OCI-LY3 (cell line): ENCODE measurements around the gene PLD1.

Experiments
- CTCF ChIP-seq: fragments of 200-600, 300-600 bp; sonication (generic); IDR thresholded peaks from 2 replicates; pipeline ENCODE4 v1.5.1; 2014; ENCODE audit warnings: antibody characterized with exemption, low read length, low read depth
- EZH2phosphoT487 ChIP-seq: fragments of 200-600 bp; shearing (Covaris generic); IDR thresholded peaks from 2 replicates; pipeline ENCODE4 v1.6.1; 2018; ENCODE audit warnings: antibody characterized with exemption, mixed run types, low read depth

DNA sequence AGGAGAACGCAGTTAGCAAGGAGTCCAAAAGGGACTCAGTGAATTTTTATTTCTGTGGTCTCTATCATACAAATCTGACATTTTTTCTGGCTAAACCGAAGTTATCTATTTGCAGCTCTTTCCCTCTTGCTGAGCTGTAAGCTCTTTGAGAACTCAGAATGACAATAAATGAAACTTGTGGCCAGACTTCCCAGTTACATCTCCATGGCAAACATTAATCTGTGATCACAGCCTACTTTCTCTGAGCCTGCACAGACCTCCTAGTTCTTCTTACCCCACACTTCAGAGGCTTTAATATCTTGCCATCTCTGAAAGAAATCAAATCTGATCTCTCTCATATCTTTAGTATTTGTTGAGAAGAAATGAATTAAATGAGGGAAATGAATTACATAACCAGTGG is 58.0 kb downstream of the PLD1 start:
- no peak for TF ChIP-seq CTCF
- TF ChIP-seq EZH2phosphoT487 = no peak
